Measurements from ENCODE around the gene EXOC6. TPM values are rescaled to one million over a fixed set of nuclear protein-coding genes. Genes with fewer than 3 reads are reported as not detected.

EXOC6 gene
- total and polyA plus RNA-seq, 4 donors, result 3.0 to 17.6 (median 10.5) TPM

DNA sequence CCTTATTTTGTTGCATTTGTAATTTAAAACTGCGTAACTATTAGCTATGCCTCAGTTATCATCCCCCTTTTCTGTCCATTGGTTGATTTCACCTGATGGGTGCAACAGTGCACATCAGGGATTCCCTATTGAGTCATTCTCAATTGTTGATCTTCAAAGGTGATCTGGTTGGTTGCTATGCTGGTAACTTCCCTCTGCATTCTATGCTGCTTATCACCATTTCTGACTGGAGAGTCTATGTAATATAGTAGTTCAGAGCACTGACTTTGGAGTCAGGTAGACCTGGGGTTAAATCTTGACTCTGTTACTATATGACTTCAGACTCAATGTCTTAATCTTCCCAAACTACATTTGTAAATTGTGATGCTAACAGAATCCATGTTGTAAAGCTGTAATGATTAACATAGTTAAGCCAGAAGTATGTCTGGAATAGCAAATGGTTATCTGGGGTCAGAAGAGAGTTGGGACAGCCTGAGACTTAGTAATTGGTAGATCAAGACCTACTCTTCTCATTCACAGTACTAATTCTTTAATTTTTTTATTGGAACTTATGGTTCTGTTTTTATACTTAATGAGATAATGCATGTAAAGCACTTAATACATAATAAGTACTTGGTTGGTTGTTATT lies 38.1 kb downstream of the EXOC6 start:
- no peak for DNase-seq
- intact Hi-C loops (cut with DNase I), result no loop called here
- Histone ChIP-seq H3K4me3 (ENCODE audit: low read length in 2 of 2) (no peak overlapping the region), H3K36me3 (ENCODE audit: control insufficient read depth in 1 of 2, insufficient read depth in 2 of 2, low read length in 1 of 2) (no peaks in the 10 kb centered on the region), H3K4me1 (ENCODE audit: control insufficient read depth in 1 of 2, insufficient read depth in 2 of 2, low read length in 2 of 2) (no peaks in the 10 kb centered on the region), H3K27me3 (ENCODE audit: control insufficient read depth in 1 of 2, insufficient read depth in 2 of 2, low read length in 1 of 2) (no peaks in the 10 kb centered on the region), H3K27ac (ENCODE audit: low read depth in 1 of 2, low read length in 2 of 2) (no peak overlapping the region), H3K9me3 (ENCODE audit: control insufficient read depth, low read length) (no peaks in the 10 kb centered on the region)
- 95 to 98% methylated on average over 1 of the region's 1 CpG for WGBS, 2 donors
- ATAC-seq (ENCODE audit: low FRiP score), result no peak

DNA sequence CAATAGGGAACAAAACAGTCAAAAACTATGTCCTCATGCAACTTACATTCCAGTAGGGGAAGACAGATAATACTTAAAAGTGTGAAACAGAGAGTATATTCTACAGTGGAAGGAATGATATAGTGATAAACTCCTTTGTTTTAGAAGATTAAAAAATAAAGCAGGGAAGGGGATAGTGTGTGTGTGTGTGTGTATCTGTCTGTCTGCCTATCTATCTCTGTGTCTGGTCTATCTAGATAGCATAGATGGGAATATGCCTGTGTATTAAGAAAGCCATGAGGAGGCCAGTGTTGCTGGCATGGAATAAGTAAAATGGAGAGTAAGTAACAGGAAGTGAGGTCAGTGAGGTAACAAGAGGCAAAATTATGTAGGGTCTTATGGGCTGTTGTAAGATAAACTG lies 42.2 kb downstream of the EXOC6 start:
- no peaks in the 10 kb centered on the region for H3K36me3 ChIP-seq (ENCODE audit: control insufficient read depth in 1 of 2, insufficient read depth in 2 of 2, low read length in 1 of 2)
- no peak for ATAC-seq (ENCODE audit: low FRiP score)

DNA sequence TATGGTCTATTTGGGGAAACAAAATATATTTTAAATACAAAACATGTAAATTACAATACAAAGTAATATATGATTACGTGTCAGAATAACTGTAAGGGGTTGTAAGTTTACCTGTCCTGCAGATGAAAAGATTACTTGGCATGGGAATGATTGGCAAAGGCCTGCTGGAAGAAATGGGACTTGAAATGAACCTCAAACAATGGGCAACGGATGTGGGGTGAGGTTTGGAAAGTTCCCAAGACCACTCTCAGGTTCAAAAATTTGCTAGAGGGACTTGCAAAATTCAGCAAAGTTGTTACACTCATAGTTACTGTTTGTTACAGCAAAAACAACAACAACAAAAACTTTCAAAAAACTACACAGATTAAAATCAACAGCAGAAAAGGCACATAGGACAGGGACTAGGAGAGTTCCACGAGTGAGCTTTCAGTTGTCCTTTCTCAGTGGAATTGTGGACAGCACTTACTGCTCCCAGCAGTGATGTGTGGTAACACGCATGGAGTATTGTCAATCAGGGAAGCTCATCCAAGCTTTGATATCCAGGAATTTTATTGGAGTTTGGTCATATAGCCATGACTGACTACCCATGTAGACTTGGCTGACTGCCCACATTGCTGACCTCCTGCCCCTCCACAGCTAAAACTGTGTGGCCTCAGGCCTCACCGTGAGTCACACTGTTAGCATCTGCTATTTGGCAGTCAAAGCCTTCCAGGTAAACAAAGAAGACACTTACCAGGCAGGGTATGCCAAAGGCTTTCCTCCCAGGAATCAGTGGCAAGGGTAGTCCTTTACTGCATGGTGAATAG lies 43.8 kb downstream of the EXOC6 start:
- H3K4me1 ChIP-seq (ENCODE audit: control insufficient read depth in 1 of 2, insufficient read depth in 2 of 2, low read length in 2 of 2), result peaks cover 0 to 5% of the 10 kb centered on the region in 2 donors
- H3K4me3 ChIP-seq (ENCODE audit: low read length in 2 of 2), result no peak overlapping the region
- H3K27ac ChIP-seq (ENCODE audit: low read depth in 1 of 2, low read length in 2 of 2), result no peak overlapping the region
- 69 to 75% methylated on average over 5 of the region's 5 CpGs for WGBS, 2 donors
- no peaks in the 10 kb centered on the region for H3K9me3 ChIP-seq (ENCODE audit: control insufficient read depth, low read length)
- H3K36me3 ChIP-seq (ENCODE audit: control insufficient read depth in 1 of 2, insufficient read depth in 2 of 2, low read length in 1 of 2), result no peaks in the 10 kb centered on the region
- no peaks in the 10 kb centered on the region for H3K27me3 ChIP-seq (ENCODE audit: control insufficient read depth in 1 of 2, insufficient read depth in 2 of 2, low read length in 1 of 2)
- DNase-seq, result peak; percentile 49 to 78
- intact Hi-C loops (cut with DNase I), result loop anchor here in 1 of 2 donors (10.0 kb wide), 1 partner anchor 143 kb away; no protein-coding TSS in a partner anchor
- no peak for ATAC-seq (ENCODE audit: low FRiP score)

More for the DNA sequence above, 42.2 kb downstream of the EXOC6 start:
- Histone ChIP-seq H3K4me1 (ENCODE audit: control insufficient read depth in 1 of 2, insufficient read depth in 2 of 2, low read length in 2 of 2) (peaks cover 0 to 5% of the 10 kb centered on the region in 2 donors), H3K27ac (ENCODE audit: low read depth in 1 of 2, low read length in 2 of 2) (no peak overlapping the region), H3K9me3 (ENCODE audit: control insufficient read depth, low read length) (no peaks in the 10 kb centered on the region), H3K27me3 (ENCODE audit: control insufficient read depth in 1 of 2, insufficient read depth in 2 of 2, low read length in 1 of 2) (no peaks in the 10 kb centered on the region), H3K4me3 (ENCODE audit: low read length in 2 of 2) (no peak overlapping the region)
- intact Hi-C loops (cut with DNase I), result loop anchor here in 1 of 2 donors (10.0 kb wide), 1 partner anchor 144 kb away; no protein-coding TSS in a partner anchor
- DNase-seq, result no peak

DNA sequence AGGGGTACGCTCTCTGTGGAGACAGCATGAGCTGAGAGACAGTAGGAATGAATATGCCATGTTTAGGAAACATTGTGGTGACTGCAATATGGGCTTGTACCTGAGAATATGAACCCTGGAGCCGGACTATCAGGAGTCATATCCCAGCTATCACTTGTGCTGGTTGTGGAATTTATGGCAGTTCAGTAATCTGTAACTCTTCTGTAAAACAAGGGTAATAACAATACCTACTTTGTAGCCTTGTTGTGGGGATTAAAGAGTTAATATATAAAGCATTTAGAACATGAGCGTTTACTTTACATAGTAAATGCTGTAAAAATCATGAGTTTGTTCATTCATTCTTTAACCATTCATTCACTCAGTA lies 44.4 kb downstream of the EXOC6 start:
- Histone ChIP-seq H3K36me3 (ENCODE audit: control insufficient read depth in 1 of 2, insufficient read depth in 2 of 2, low read length in 1 of 2) (no peaks in the 10 kb centered on the region), H3K9me3 (ENCODE audit: control insufficient read depth, low read length) (no peaks in the 10 kb centered on the region), H3K4me1 (ENCODE audit: control insufficient read depth in 1 of 2, insufficient read depth in 2 of 2, low read length in 2 of 2) (peaks cover 0 to 5% of the 10 kb centered on the region in 2 donors), H3K4me3 (ENCODE audit: low read length in 2 of 2) (no peak overlapping the region), H3K27ac (ENCODE audit: low read depth in 1 of 2, low read length in 2 of 2) (no peak overlapping the region), H3K27me3 (ENCODE audit: control insufficient read depth in 1 of 2, insufficient read depth in 2 of 2, low read length in 1 of 2) (no peaks in the 10 kb centered on the region)
- WGBS, 2 donors, result 69 to 73% methylated on average over 3 of the region's 3 CpGs
- ATAC-seq (ENCODE audit: low FRiP score) (no peak), DNase-seq (no peak)
- intact Hi-C loops (cut with DNase I), result loop anchor here in 1 of 2 donors (10.0 kb wide), 1 partner anchor 142 kb away; no protein-coding TSS in a partner anchor

DNA sequence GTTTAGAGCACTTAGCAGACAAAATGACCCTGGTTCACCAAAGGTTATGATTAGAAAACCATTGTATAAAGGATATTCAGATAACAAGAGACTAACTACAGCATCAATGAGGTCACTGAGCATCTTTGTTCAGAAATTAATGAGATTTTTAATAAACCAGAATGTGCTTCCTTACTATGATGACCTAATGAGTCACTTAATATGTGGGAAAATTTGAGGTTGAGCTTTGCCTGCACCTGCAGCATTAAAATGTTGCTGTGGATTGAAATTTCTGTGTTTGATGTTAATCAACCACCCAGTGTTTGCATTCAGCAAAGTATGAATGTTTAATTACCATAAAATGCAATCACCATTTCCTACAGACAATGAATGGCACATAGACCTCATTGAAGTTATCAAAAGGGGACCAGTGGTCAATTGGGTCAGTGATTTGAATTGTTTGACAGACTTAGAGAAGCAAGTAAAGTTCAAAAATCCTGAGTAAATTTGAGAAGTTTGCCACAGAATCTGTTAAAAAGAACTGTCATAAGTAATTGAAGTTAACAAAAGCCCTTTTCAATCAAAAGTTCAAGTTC lies 45.8 kb downstream of the EXOC6 start:
- intact Hi-C loops (cut with DNase I), result loop anchor here in 1 of 2 donors (10.0 kb wide), 1 partner anchor 141 kb away; no protein-coding TSS in a partner anchor
- H3K4me3 ChIP-seq (ENCODE audit: low read length in 2 of 2), result no peak overlapping the region
- no peaks in the 10 kb centered on the region for H3K9me3 ChIP-seq (ENCODE audit: control insufficient read depth, low read length)
- H3K36me3 ChIP-seq (ENCODE audit: control insufficient read depth in 1 of 2, insufficient read depth in 2 of 2, low read length in 1 of 2), result peaks cover 0 to 3% of the 10 kb centered on the region in 2 donors
- no peak for DNase-seq
- no peaks in the 10 kb centered on the region for H3K27me3 ChIP-seq (ENCODE audit: control insufficient read depth in 1 of 2, insufficient read depth in 2 of 2, low read length in 1 of 2)
- H3K27ac ChIP-seq (ENCODE audit: low read depth in 1 of 2, low read length in 2 of 2), result no peak overlapping the region
- no peak for ATAC-seq (ENCODE audit: low FRiP score)
- peaks cover 0 to 5% of the 10 kb centered on the region in 2 donors for H3K4me1 ChIP-seq (ENCODE audit: control insufficient read depth in 1 of 2, insufficient read depth in 2 of 2, low read length in 2 of 2)

DNA sequence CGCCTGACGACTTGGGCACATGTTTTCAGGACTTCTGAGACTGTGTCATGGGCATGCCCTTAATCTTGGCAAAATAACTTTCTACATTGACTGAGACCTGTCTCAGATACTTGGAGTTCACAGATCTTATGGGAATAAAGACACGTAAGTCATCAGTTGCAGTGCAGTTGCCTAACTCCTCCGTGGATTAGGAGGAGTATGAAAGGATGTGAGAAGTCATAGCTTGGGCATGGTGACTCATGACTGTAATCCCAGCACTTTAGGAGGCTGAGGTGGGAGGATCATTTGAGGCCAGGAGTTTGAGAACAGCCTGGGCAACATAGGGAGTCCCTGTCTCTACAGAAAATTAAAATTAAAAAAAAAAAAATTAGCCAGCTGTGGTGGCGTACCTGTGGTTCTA lies 49.6 kb downstream of the EXOC6 start:
- Histone ChIP-seq H3K36me3 (ENCODE audit: control insufficient read depth in 1 of 2, insufficient read depth in 2 of 2, low read length in 1 of 2) (peaks cover 0 to 3% of the 10 kb centered on the region in 2 donors), H3K4me1 (ENCODE audit: control insufficient read depth in 1 of 2, insufficient read depth in 2 of 2, low read length in 2 of 2) (no peaks in the 10 kb centered on the region), H3K27me3 (ENCODE audit: control insufficient read depth in 1 of 2, insufficient read depth in 2 of 2, low read length in 1 of 2) (no peaks in the 10 kb centered on the region), H3K27ac (ENCODE audit: low read depth in 1 of 2, low read length in 2 of 2) (no peak overlapping the region), H3K9me3 (ENCODE audit: control insufficient read depth, low read length) (no peaks in the 10 kb centered on the region), H3K4me3 (ENCODE audit: low read length in 2 of 2) (no peak overlapping the region)
- WGBS, 2 donors, result 91 to 93% methylated on average over 5 of the region's 5 CpGs
- no peak for ATAC-seq (ENCODE audit: low FRiP score)
- no peak for DNase-seq
- intact Hi-C loops (cut with DNase I), result loop anchor here in 1 of 2 donors (10.0 kb wide), 1 partner anchor 137 kb away; no protein-coding TSS in a partner anchor

DNA sequence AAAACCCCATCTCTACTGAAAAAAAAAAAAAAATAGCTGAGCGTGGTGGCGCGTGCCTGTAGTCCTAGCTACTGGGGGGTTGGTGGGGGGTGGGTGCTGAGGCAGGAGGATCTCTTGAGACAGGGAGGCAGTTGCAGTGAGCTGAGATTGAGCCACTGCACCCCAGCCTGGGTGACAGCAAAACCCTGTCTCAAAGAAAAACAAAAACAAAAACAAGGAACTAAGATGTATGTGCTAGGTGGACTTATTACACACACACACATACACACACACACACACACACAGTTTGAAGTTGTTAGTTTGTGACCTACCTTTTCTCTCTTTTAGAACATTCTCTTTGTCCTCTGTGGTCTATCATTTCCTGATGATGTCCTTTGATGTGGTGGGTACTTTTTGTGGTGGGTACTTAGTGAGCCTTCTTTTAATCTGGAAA lies 53.5 kb downstream of the EXOC6 start:
- no peak overlapping the region for H3K27ac ChIP-seq (ENCODE audit: low read depth in 1 of 2, low read length in 2 of 2)
- peaks cover 0 to 3% of the 10 kb centered on the region in 2 donors for H3K36me3 ChIP-seq (ENCODE audit: control insufficient read depth in 1 of 2, insufficient read depth in 2 of 2, low read length in 1 of 2)
- H3K9me3 ChIP-seq (ENCODE audit: control insufficient read depth, low read length), result no peaks in the 10 kb centered on the region
- ATAC-seq (ENCODE audit: low FRiP score) (no peak), DNase-seq (no peak)
- intact Hi-C loops (cut with DNase I), result no loop called here
- no peaks in the 10 kb centered on the region for H3K4me1 ChIP-seq (ENCODE audit: control insufficient read depth in 1 of 2, insufficient read depth in 2 of 2, low read length in 2 of 2)
- no peaks in the 10 kb centered on the region for H3K27me3 ChIP-seq (ENCODE audit: control insufficient read depth in 1 of 2, insufficient read depth in 2 of 2, low read length in 1 of 2)
- 96 to 97% methylated on average over 3 of the region's 3 CpGs for WGBS, 2 donors
- no peak overlapping the region for H3K4me3 ChIP-seq (ENCODE audit: low read length in 2 of 2)

DNA sequence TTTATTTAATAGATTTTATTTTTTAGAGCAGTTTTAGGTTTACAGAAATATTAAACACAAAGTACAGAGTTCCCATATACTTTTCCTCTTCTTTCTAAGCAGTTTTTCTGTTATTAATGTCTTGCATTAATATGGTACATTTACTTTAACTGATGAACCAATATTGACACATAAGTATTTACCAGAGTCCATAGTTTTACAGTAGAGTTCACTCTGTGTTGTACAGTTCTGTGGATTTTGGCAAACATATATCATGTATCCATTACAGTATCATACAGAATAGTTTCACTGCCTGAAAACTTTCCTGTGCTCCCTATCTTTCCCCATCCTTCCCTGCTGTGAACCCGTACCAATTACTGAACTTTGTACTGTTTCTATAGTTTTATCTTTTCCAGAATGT lies 55.3 kb downstream of the EXOC6 start:
- no peak for ATAC-seq (ENCODE audit: low FRiP score)
- DNase-seq, result no peak
- Histone ChIP-seq H3K4me1 (ENCODE audit: control insufficient read depth in 1 of 2, insufficient read depth in 2 of 2, low read length in 2 of 2) (no peaks in the 10 kb centered on the region), H3K9me3 (ENCODE audit: control insufficient read depth, low read length) (no peaks in the 10 kb centered on the region), H3K27me3 (ENCODE audit: control insufficient read depth in 1 of 2, insufficient read depth in 2 of 2, low read length in 1 of 2) (no peaks in the 10 kb centered on the region), H3K27ac (ENCODE audit: low read depth in 1 of 2, low read length in 2 of 2) (no peak overlapping the region), H3K4me3 (ENCODE audit: low read length in 2 of 2) (no peak overlapping the region), H3K36me3 (ENCODE audit: control insufficient read depth in 1 of 2, insufficient read depth in 2 of 2, low read length in 1 of 2) (peaks cover 0 to 2% of the 10 kb centered on the region in 2 donors)
- intact Hi-C loops (cut with DNase I), result no loop called here
- WGBS, 2 donors, result 94 to 97% methylated on average over 1 of the region's 1 CpG
